ENCODE data around the gene UGT1A7. TPM values are rescaled to one million over a fixed set of nuclear protein-coding genes. Genes with fewer than 3 reads are reported as not detected.

The UGT1A7 gene
- total and polyA plus RNA-seq, 9 of the 15 experiments (the other 6 are each of a cell fraction or from before 2014, with no cell fraction given), result not detected

DNA sequence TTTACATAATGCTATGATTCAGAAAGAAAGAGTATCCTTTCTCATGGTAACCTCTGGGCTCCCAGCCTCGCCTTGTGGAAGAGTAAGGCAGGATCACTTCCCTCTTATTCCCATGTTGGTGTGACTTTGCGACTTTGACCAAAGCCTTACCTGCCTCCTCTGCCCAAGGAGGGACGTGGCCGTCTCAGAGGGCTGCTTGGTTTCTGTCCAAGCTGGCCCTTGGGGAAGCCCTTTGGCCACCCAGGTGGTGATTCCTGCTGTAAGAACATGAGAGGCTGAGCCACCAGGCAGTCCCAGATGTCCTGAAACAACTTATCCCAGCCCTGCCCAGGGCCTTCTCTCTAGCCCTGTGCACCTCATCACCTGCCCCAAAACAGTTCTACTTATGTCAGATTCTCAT lies 17.0 kb downstream of the UGT1A7 start:
- H3K4me3 ChIP-seq, result no peak overlapping the region
- no peaks in the 10 kb centered on the region for H3K9me1 ChIP-seq (ENCODE audit: control insufficient read depth, insufficient read depth, low read length)
- POLR2A ChIA-PET, result no interaction called here
- no TSS peak for BruUV-seq (replicated peaks)
- H3K27ac ChIP-seq (ENCODE audit: extremely low read depth, low read depth, low read length), result no peak overlapping the region
- 75% methylated on average over 2 of the region's 4 CpGs for WGBS (ENCODE audit: insufficient coverage, low coverage, missing lambda C conversion rate)
- no peak for FAIRE-seq
- H3K4me2 ChIP-seq (ENCODE audit: insufficient read depth, low read length), result no peak overlapping the region
- H4K20me1 ChIP-seq (replicated peaks; ENCODE audit: control insufficient read depth, insufficient read depth, low read length), result no peaks in the 10 kb centered on the region
- no peaks in the 10 kb centered on the region for H3K9me3 ChIP-seq (replicated peaks; ENCODE audit: control insufficient read depth, insufficient read depth, low read depth, low read length)
- intact Hi-C loops (cut with micrococcal nuclease), result no loop called here
- in situ Hi-C loops (cut with MboI), result no loop called here
- H3K36me3 ChIP-seq (ENCODE audit: control insufficient read depth, insufficient read depth, low read length), result no peaks in the 10 kb centered on the region
- CTCF ChIA-PET (ENCODE audit: low intra/inter-chr PET ratio), result no interaction called here
- H3K27me3 ChIP-seq (ENCODE audit: control insufficient read depth in 2 of 2, insufficient read depth in 2 of 2, low read length in 2 of 2), result no peaks in the 10 kb centered on the region
- no peak for ATAC-seq
- no peak overlapping the region for H2AFZ ChIP-seq (ENCODE audit: low read depth, low read length)
- TF ChIP-seq TEAD1 (CRISPR knock-in tag; IDR thresholded peaks at IDR 0.05), result no peak
- TF ChIP-seq, protein P1, sequence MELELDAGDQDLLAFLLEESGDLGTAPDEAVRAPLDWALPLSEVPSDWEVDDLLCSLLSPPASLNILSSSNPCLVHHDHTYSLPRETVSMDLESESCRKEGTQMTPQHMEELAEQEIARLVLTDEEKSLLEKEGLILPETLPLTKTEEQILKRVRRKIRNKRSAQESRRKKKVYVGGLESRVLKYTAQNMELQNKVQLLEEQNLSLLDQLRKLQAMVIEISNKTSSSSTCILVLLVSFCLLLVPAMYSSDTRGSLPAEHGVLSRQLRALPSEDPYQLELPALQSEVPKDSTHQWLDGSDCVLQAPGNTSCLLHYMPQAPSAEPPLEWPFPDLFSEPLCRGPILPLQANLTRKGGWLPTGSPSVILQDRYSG (tag; conservative IDR thresholded peaks at IDR 0.05; ENCODE audit: low read depth), result no peak
- peaks cover 0 to 10% of the 10 kb centered on the region in 2 experiments; a peak in 3 of 5 replicates for H3K4me1 ChIP-seq (replicated peaks in 1 of 2; ENCODE audit: control insufficient read depth in 2 of 2, insufficient read depth in 2 of 2, low read length in 2 of 2)
- no peaks in the 10 kb centered on the region for H3K79me2 ChIP-seq (ENCODE audit: control insufficient read depth, insufficient read depth, low read length)
- no peak for DNase-seq (ENCODE audit: extremely low read depth in 1 of 4, low spot score in 3 of 4)
- H3K9ac ChIP-seq (ENCODE audit: insufficient read depth in 1 of 2, low read depth in 2 of 2, low read length in 2 of 2), result no peak overlapping the region

DNA sequence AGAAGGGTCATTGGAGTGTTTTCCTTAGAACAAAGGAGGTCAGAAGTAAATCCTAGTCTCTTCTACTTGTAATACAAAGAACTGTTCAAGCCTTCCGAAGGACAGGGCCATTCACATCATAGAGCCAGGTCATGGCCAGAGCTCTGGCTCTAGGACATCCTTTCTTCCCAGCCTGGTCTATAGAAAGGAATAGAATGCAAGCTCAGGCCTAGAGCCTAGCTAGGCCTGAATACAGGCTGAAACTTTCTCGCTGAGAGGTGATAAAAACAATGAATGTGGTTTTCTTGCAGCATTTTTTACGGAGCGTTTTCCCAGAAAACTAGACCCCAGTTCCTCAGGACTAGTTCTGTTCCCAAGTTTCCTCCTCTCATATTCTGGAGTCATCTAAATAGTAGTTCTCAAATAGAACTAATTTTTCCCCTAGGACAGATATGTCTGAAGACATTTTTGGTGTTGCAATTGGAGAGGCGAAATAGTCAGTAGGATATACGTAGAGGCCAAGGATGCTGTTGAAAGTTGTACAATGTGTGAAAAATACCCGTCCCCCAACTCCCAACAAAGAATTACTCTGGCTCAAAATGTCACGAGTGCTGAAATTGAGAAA lies 17.8 kb downstream of the UGT1A7 start:
- POLR2A ChIA-PET, result no interaction called here
- ATAC-seq, result no peak
- H2AFZ ChIP-seq (ENCODE audit: low read depth, low read length), result no peak overlapping the region
- no peak overlapping the region; the same call in 1 of the 2 replicates for H3K4me2 ChIP-seq (ENCODE audit: insufficient read depth, low read length)
- no TSS peak for BruUV-seq (replicated peaks)
- no peak overlapping the region for H3K4me3 ChIP-seq
- no peaks in the 10 kb centered on the region for H3K79me2 ChIP-seq (ENCODE audit: control insufficient read depth, insufficient read depth, low read length)
- 60% methylated on average over 7 of the region's 8 CpGs for WGBS (ENCODE audit: insufficient coverage, low coverage, missing lambda C conversion rate)
- TF ChIP-seq TFAM (CRISPR knock-in tag; conservative IDR thresholded peaks at IDR 0.05), result no peak
- H3K9me1 ChIP-seq (ENCODE audit: control insufficient read depth, insufficient read depth, low read length), result no peaks in the 10 kb centered on the region
- intact Hi-C loops (cut with micrococcal nuclease) (no loop called here), in situ Hi-C loops (cut with MboI) (no loop called here)
- H4K20me1 ChIP-seq (replicated peaks; ENCODE audit: control insufficient read depth, insufficient read depth, low read length), result no peaks in the 10 kb centered on the region
- CTCF ChIA-PET (ENCODE audit: low intra/inter-chr PET ratio), result no interaction called here
- no peaks in the 10 kb centered on the region for H3K9me3 ChIP-seq (replicated peaks; ENCODE audit: control insufficient read depth, insufficient read depth, low read depth, low read length)
- H3K27me3 ChIP-seq (ENCODE audit: control insufficient read depth in 2 of 2, insufficient read depth in 2 of 2, low read length in 2 of 2), result no peaks in the 10 kb centered on the region
- H3K9ac ChIP-seq (ENCODE audit: insufficient read depth in 1 of 2, low read depth in 2 of 2, low read length in 2 of 2), result no peak overlapping the region
- peaks cover 0 to 10% of the 10 kb centered on the region in 2 experiments; a peak in 3 of 5 replicates for H3K4me1 ChIP-seq (replicated peaks in 1 of 2; ENCODE audit: control insufficient read depth in 2 of 2, insufficient read depth in 2 of 2, low read length in 2 of 2)
- FAIRE-seq, result no peak
- H3K27ac ChIP-seq (ENCODE audit: extremely low read depth, low read depth, low read length), result peak overlapping the region; percentile 59; the same call in 2 of the 3 replicates
- no peak for DNase-seq (ENCODE audit: extremely low read depth in 1 of 4, low spot score in 3 of 4)
- H3K36me3 ChIP-seq (ENCODE audit: control insufficient read depth, insufficient read depth, low read length), result no peaks in the 10 kb centered on the region
